DOHH2 (cell line): ENCODE data around the gene DLEC1.

ENCODE experiments used
- H3F3A ChIP-seq: fragments of 200-600 bp; sonication (generic), shearing (Covaris generic); 2 replicates; pipeline ENCODE4 v1.6.0; 2016; ENCODE audit warnings: antibody characterized with exemption, mild to moderate bottlenecking; ENCODE audit not compliant: control insufficient read depth, insufficient read depth
- H3K27ac ChIP-seq: fragments of 200-600 bp; sonication (generic); 2 replicates; pipeline ENCODE4 v1.5.1; 2014; ENCODE audit warnings: low read depth, mild to moderate bottlenecking, low read length, moderate library complexity
- H3K27me3 ChIP-seq: fragments of 200-600 bp; sonication (generic); 2 replicates; pipeline ENCODE4 v1.6.1; 2014; ENCODE audit warnings: mild to moderate bottlenecking, low read length, mixed read lengths; ENCODE audit not compliant: control insufficient read depth
- H3K36me3 ChIP-seq: fragments of 200-600 bp; sonication (generic); 2 replicates; pipeline ENCODE4 v1.6.1; 2014; ENCODE audit warnings: mild to moderate bottlenecking, low read length, moderate library complexity, mixed read lengths; ENCODE audit not compliant: control insufficient read depth
- H3K4me1 ChIP-seq: fragments of 200-600 bp; sonication (generic); 2 replicates; pipeline ENCODE4 v1.6.1; 2014; ENCODE audit warnings: mild to moderate bottlenecking, low read length, mixed read lengths; ENCODE audit not compliant: control insufficient read depth
- H3K4me2 ChIP-seq: fragments of 200-600 bp; sonication (generic); 2 replicates; pipeline ENCODE4 v1.6.0; 2014; ENCODE audit warnings: mild to moderate bottlenecking, low read length, moderate library complexity
- H3K4me3 ChIP-seq: fragments of 200-600 bp; sonication (generic); 2 replicates; pipeline ENCODE4 v1.5.1; 2014; ENCODE audit warnings: mild to moderate bottlenecking, low read length, mixed read lengths
- H3K79me2 ChIP-seq: fragments of 200-600 bp; sonication (generic); 2 replicates; pipeline ENCODE4 v1.6.1; 2014; ENCODE audit warnings: mild to moderate bottlenecking, low read length, mixed read lengths; ENCODE audit not compliant: control insufficient read depth
- H3K9me2 ChIP-seq: fragments of 200-600 bp; sonication (generic); replicated peaks from 2 replicates; pipeline ENCODE4 v1.6.1; 2014; ENCODE audit warnings: mild to moderate bottlenecking, low read length, mixed read lengths; ENCODE audit not compliant: control insufficient read depth
- H3K9me3 ChIP-seq: fragments of 200-600 bp; sonication (generic); 2 replicates; pipeline ENCODE4 v1.6.1; 2014; ENCODE audit warnings: antibody characterized with exemption, low read length, mixed read lengths; ENCODE audit not compliant: control insufficient read depth, insufficient read depth
- H4K20me1 ChIP-seq: fragments of 200-600 bp; sonication (generic); 2 replicates; pipeline ENCODE4 v1.6.0; 2014; ENCODE audit warnings: low read depth, mild to moderate bottlenecking, antibody characterized with exemption, low read length, moderate library complexity; ENCODE audit not compliant: control insufficient read depth, insufficient read depth
- CTCF ChIP-seq: fragments of 200-600 bp; sonication (generic); IDR thresholded peaks from one replicate; pipeline ENCODE4 v1.5.1; 2014; ENCODE audit warnings: antibody characterized with exemption, mild to moderate bottlenecking, low read depth, low read length; ENCODE audit not compliant: poor library complexity, severe bottlenecking
- EZH2phosphoT487 ChIP-seq: fragments of 200-600 bp; sonication (generic); IDR thresholded peaks from 2 replicates; pipeline ENCODE4 v1.6.1; 2017; ENCODE audit warnings: borderline replicate concordance, mild to moderate bottlenecking, antibody characterized with exemption, low read length, moderate library complexity, mixed read lengths

DLEC1 gene

GRCh38 chr3:38121451-38121831 is 82.4 kb downstream of the DLEC1 start:
- H3K4me2 ChIP-seq: no peak overlapping the region
- H3K27ac ChIP-seq: no peak overlapping the region
- H3K9me2 ChIP-seq: no peaks in the 10 kb centered on the region
- no peaks in the 10 kb centered on the region for H4K20me1 ChIP-seq
- H3K4me3 ChIP-seq: no peak overlapping the region
- TF ChIP-seq EZH2phosphoT487 (no peak), CTCF (no peak)
- no peaks in the 10 kb centered on the region for H3K79me2 ChIP-seq
- peaks cover 3% of the 10 kb centered on the region for H3F3A ChIP-seq
- no peaks in the 10 kb centered on the region for H3K9me3 ChIP-seq
- no peaks in the 10 kb centered on the region for H3K27me3 ChIP-seq
- peaks cover 4% of the 10 kb centered on the region; the same call in 1 of the 2 replicates for H3K4me1 ChIP-seq
- H3K36me3 ChIP-seq: peaks cover 41% of the 10 kb centered on the region

- H3K9me2 ChIP-seq: no peaks in the 10 kb centered on the region
- no peak overlapping the region for H3K27ac ChIP-seq
- TF ChIP-seq CTCF: no peak
- no peaks in the 10 kb centered on the region for H3K9me3 ChIP-seq
- peaks cover 4% of the 10 kb centered on the region; the same call in 1 of the 2 replicates for H3K4me1 ChIP-seq
- H3F3A ChIP-seq: peaks cover 3% of the 10 kb centered on the region
- peaks cover 45% of the 10 kb centered on the region for H3K36me3 ChIP-seq
- H4K20me1 ChIP-seq: no peaks in the 10 kb centered on the region
- no peaks in the 10 kb centered on the region for H3K79me2 ChIP-seq
- H3K27me3 ChIP-seq: no peaks in the 10 kb centered on the region
- no peak overlapping the region for H3K4me2 ChIP-seq
- H3K4me3 ChIP-seq: no peak overlapping the region
Measured at GRCh38 chr3:38121832-38122461, 82.9 kb downstream of the DLEC1 start.

GRCh38 chr3:38122712-38123290 is 83.8 kb downstream of the DLEC1 start:
- no peaks in the 10 kb centered on the region for H4K20me1 ChIP-seq

More at GRCh38 chr3:38122712-38123290, 83.8 kb downstream of the DLEC1 start:
- H3K4me2 ChIP-seq: no peak overlapping the region
- H3K79me2 ChIP-seq: no peaks in the 10 kb centered on the region
- no peaks in the 10 kb centered on the region for H3K27me3 ChIP-seq
- H3K27ac ChIP-seq: no peak overlapping the region
- H3F3A ChIP-seq: peaks cover 3% of the 10 kb centered on the region
- peaks cover 52% of the 10 kb centered on the region for H3K36me3 ChIP-seq
- no peak overlapping the region for H3K4me3 ChIP-seq
- H3K9me2 ChIP-seq: no peaks in the 10 kb centered on the region
- peaks cover 4% of the 10 kb centered on the region; the same call in 1 of the 2 replicates for H3K4me1 ChIP-seq
- no peaks in the 10 kb centered on the region for H3K9me3 ChIP-seq
- TF ChIP-seq EZH2phosphoT487 (no peak), CTCF (no peak)
